Stimulated activated CD4-positive, alpha-beta T cell treated with anti-CD3 and anti-CD28 coated beads, Interleukin-1b, Interleukin-23, amount 100 ng/mL, for 1 hour (primary cell): Measurements from ENCODE around the gene MSANTD3.

ENCODE experiments used
- DNase-seq, 2 donors: peaks; one replicate each; pipeline ENCODE4 v3.0.0-alpha.2; 2020; ENCODE audit warnings: low read depth in 2 of 2

Gene MSANTD3

DNA sequence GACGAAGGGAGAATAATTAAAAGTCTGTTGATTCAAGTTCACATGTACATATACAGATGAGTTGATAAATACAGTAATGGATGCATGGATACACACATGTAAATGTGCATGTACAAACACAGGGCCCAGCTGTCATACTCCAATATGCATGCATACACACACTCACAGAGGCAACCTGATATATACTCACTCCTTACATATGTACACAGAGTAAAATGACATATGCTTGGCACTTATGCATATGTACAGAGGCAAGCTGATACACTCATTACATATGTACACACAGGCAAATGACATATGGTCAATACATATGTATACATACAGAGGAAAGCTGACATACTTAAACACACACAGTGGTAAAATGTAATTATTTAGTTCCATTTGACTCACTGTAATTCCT is 38.8 kb downstream of the MSANTD3 start:
- no peak for DNase-seq

DNA sequence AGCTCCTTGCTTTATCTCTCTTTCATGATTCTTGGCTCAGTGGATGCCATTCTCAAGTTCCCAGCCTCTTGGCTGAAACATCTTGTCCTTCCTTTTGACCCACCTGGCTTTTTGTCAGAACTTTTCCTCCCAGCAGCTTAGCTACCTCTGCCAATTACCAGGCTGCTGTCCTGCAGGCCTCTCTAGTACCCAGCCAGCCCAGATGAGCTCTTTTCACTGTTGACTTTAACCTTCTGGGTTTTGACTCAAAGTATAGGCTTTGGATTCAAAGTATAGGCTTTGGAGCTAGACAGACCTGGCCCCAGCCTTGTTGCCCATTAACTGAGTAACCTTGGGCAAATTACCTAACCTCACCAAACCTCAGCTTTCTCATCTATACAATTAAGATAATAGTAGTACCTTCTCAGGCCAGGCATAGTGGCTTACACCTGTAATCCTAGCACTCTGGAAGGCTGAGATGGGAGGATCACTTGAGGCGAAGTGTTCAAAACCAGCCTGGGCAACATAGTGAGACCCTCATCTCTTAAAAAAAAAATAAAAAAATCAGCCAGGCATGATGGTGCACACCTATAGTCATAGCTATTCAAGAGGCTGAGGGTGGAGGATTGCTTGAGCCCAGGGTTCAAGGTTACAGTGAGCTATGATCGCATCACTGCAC is 39.4 kb downstream of the MSANTD3 start:
- DNase-seq: no peak

DNA sequence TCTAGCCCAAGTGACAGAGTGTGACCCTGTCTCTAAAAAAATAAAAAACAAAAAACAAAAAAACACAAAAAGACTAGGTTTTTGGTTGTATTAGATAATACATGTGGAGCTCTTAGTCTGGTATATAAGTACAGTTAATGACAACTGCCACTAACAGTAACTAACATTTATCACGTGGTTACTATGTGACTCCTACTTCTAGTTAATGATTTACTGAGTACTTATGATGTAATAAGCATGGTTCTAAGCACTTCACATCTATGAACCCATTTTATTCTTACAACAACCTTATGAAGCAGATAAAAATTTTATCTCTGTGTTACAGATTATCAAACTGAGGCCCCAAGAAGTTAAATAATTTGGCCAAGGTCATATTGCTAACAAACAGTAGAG is 39.9 kb downstream of the MSANTD3 start:
- no peak for DNase-seq

DNA sequence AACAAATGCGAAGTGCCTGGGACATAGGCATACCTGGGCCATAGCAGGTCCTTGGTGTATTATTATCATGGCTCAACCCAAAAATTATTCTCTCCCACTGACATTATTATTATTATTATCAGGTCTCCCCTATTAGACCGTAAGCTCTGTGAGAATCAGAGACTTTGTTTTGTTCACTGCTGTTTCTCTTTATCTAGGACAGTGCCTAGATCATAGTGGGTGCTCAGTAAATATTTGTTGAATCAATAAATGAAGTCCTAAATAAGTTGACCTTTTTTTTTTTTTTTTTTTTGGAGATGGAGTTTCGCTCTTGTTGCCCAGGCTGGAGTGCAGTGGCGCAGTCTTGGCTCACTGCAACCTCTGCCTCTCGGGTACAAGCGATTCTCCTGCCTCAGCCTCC is 41.1 kb downstream of the MSANTD3 start:
- no peak for DNase-seq

DNA sequence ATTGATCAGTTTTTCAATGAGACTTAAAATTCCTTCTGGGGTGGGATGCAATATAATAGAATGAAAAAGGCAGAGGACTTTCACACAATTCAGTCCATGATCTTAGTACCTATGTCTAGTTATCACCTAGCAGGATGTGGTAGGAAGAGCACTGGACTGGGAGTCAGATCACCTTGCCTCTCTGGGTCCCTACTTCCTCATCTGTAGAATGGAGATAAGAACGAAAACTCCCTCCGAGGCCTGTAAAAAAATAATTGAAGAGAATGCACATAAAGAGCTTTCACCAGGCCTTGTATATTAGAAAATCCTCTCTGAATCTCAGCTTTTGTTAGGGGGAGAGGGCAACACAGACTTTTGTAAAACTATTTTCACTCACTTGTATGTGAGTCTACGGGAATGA is 45.3 kb downstream of the MSANTD3 start:
- no peak for DNase-seq

DNA sequence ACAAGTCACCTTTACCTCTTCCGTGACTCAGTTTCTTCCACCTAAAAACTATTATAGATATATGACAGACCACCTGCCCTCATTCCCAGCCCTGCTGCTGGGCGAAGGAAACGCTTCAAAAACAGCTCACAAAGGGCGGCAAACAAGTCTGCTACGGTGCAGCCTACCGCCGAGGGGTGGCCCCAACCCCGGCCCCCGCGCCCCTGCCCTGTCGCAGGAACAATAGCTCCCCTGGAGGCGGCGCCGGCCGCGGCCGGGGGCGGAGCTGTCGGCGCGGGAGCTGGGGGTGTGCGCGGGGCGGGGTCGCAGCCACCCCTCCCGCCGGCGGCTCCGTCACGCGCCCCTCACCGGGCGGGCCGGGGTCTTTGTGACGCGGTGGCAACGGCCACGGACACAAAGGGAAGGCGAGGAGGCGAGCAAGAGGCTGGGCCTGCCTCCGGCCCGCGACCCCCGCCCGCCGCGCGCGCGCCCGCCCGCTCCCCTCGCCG is 45.9 kb downstream of the MSANTD3 start, which contains the start of gene TMEFF1:
Gene TMEFF1, plus strand, starts transcription at position 362 of the 488 bp plus-strand sequence. CDS start 396 bp downstream, outside the sequence.
- peak in 1 of 2 donors; percentile 35 for DNase-seq

DNA sequence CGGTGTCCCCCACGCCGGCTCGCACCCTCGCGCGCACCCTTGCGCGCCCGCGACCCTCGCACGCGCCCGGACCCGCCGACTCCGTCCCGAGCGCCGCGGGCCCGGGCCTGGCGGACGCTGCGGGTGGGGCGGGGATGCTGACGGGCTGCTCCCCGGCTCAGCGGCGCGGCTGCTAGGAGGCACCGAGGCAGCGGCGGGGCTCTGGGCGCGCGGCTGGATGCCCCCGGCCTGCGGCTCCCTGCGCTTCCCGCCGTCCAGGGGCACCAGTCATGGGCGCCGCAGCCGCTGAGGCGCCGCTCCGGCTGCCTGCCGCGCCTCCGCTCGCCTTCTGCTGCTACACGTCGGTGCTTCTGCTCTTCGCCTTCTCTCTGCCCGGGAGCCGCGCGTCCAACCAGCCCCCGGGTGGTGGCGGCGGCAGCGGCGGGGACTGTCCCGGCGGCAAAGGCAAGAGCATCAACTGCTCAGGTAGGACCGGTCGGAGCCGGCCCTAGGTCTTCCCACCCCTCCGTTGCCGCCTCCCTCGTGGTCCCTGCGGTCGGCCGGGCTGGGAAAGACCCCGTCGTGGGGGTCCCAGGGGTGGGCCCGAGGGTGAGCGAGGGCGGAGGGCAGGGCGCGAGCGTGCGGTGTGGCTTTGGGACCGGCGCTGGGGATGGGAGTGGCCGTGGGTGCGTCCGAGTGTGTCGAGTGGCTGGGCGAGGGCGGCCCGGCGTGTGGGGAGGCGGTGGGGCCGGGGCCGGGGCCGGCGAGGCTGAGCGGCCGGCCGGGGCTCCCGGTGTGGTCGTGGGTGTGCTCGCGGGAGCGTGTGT is 46.5 kb downstream of the MSANTD3 start:
- no peak for DNase-seq

DNA sequence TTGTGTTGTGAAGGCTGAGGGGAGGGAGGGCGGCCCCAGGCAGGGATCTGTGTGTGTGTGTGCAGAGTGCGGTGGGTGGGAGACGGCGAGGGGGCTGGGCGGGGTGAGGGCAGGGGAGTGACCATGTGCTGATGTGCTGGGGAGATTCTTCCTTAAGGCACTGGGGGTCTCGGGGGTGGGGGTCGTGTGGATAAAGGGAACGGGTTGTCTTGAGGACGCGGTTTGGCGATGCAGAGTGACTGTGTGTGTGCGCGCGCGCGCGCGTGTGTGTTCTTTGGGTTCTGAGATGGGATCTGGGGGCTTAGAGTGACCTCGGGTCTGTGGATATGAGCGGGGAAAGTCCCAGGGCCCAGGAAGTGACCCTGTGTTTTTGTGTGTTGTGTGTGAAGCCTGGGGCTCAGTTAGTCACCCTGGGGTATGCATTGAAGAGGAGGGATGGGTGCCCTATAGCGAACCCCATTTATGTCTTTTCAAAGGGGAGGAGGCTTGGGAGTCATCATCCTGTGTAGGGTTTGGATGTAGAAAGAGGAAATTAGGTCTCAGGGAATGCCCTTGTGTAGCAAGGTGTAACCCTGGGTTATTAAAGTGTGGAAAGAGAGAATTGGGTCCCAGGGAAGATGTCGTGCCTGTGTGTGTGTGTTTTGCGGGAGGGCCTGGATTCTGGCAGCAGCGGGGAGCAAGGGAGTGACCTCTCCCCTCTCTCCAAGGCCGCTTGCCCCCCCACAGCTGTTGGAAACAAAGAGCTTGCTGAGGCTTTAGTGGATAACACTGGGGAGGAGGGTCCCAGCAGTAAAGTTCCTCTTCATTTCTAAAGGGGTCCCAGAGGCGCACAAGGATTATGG is 47.4 kb downstream of the MSANTD3 start:
- no peak for DNase-seq

DNA sequence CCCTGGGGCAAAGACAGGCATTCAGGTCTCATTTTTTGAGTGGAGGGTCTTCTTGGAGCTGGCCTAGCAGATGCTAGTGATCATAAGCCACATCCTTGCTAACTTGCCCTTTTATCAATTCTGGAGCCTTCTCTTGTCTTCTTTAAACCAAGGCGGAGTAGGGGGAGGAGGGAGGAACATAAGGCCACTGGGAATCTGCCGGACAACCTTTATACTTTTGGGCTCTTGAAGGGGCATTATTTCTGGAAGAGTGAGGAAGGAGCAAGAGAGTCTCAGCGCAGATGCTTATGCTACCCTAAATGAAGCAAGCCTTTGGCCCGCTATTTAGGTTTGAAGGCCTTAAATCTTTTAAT is 48.0 kb downstream of the MSANTD3 start:
- no peak for DNase-seq

DNA sequence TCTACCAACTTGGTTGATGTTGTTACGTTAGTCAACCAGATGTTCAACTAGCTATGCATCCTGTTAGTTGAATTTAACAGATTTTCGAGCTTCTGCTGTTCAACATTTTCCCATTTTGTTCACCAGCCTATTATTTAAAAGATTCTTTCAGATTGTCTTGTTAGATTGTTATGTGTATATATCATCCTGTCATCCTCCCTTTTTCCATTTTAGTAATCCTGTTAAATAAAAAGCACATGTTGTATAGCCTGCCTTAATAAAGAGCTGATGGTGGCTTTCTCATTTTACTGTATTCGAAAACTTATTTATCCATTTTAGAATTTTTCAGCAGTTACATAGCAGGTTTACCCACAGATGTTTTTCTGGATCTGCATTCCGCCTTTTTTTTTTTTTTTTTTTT is 50.3 kb downstream of the MSANTD3 start:
- no peak for DNase-seq

DNA sequence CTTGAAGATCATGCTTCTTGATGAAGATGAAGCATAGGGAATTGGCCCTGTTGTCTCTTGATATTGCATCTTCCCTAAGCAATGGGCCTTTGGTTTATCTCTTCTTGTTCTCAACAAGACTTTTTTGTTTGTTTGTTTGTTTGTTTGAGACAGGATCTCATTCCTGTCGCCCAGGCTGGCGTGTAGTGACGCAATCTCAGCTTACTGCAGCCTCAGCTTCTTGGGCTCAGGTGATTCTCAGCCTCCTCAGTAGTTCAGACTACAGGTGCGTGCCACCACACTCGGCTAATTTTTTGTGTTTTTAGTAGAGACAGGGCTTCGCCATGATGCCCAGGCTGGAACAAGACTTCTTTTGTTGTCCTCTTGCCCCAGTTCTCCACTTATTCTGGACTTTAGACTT is 51.2 kb downstream of the MSANTD3 start:
- DNase-seq: no peak

DNA sequence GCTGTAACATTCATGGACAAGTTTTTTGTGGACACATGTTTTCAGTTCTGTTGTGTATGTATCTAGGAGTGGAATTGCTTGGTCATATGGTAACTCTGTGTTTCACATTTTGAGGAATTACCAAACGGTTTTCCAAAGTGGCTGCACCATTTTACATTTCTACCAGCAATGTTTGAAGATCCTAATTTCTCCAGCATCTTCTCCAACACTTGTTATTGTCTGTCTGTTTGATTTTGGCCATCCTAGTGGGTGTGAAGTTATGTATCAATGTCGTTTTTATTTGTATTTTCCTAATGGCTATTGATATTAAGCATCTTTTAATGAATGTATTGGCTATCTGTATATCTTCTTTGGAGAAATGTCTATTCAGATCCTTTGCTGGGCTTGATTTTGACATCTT is 52.9 kb downstream of the MSANTD3 start:
- DNase-seq: no peak

DNA sequence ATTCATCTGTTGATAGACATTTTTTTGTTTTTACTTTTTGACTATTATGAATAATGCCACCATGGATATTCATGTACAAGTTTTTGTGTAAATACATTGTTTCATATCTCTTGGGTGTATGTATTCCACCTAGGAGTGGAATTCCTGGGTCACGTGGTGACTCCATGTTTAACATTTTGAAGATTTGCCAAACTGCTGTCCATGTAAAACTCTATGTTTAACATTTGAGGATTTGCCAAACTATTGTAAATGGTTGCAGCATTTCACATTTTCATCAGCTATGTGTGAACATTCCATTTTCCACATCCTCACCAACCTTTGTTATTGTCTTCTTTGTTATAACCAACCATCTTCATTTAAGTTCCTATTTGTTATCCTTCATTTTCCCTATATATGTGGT is 58.3 kb downstream of the MSANTD3 start:
- DNase-seq: no peak

DNA sequence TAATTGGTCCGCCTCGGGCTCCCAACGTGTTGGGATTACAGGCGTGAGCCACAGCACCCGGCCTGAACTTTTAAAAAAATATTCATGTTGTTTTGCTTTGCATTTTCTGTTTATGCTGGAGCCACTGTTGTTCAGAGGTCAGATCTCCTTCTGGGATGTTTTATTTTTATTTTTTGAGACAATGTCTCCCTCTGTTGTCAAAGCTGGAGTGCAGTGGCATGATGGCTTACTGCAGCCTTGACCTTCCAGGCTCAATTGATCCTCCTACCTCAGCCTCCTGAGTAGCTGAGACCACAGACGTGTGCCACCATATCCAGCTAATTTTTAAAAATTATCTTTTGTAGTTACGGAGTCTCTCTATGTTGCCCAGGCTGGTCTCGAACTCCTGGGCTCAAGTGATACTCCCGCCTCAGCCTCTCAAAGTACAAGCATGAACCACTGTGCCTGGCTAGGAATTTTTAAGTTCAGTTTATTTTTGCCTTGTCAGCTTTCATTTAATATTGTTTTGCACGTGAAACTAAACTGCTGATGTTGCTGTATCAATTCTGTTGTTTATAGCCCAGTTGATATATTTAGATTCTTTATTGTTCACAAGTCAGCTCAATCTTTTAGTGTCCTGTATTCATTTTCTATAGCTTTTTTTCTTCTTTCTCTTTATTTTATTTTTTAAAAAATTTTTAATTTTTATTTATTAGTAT is 59.7 kb downstream of the MSANTD3 start:
- no peak for DNase-seq

DNA sequence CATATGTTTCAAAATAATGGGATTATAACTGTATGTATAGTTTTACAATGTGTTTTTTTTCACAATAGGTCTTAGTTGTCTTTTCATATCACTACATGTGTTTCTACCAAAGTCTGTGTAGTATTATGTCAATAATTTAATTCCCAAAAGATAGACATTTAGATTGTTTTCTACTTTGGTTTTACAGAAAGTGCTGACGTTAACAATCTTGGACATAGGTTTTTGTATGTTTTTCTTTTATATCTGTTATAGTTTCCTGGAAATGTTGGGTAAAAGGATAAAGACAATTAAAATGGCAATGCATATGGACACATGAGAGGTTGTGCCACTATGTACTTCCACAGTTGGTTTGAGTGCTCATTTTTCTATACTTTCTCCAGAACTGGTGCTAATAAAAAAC is 61.2 kb downstream of the MSANTD3 start:
- no peak for DNase-seq

DNA sequence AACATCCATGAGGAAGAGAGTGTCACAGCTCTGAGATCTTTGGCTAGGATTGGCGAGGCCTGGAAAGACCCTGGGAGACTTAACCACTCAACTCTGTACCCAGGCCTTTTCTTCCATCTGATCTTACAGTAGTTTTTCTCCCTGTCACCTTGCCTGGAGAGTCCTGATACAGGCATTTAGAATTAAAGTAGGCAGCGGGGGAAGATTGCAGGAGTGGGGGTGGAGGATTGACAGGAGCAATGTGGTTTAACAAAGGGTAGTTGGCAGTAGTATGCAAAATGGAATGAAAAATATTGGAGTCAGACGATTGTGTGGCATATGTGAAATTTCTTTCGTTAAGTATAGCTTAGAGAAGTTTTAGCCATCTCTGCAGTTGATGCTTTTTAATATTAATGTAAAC is 62.9 kb downstream of the MSANTD3 start:
- no peak for DNase-seq

DNA sequence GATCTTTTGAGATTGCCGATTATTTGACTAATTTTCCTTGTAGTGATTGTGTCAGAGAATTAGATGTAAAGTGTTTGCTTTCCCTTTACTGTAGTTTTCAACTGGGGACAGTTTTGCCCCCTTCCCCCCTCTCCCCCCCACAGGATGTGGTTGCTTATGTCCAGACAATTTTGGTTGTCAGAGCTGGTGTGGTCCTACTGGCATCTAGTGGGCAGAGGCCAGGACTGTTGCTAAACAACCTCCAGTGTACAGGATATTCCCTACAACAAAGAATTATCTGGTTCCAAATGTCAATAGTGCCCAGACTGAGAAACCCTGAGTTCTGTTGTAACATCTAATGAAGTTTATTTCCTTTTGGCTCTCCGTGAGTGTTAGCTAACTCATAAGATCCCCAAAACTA is 66.0 kb downstream of the MSANTD3 start:
- no peak for DNase-seq

DNA sequence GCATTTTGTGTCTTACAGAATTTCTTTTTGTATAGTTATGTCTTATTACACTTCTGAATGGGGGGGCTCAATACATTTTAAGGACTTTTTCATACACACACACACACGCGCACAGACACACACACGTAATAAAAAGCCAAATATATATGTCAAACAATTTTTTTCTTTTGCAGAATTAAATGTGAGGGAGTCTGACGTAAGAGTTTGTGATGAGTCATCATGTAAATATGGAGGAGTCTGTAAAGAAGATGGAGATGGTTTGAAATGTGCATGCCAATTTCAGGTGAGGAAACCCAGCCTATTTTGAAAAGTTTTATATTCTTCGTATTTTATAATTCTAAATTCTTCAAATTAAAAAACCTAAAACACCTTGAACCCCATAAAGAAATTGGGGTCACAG is 71.6 kb downstream of the MSANTD3 start:
- no peak for DNase-seq

DNA sequence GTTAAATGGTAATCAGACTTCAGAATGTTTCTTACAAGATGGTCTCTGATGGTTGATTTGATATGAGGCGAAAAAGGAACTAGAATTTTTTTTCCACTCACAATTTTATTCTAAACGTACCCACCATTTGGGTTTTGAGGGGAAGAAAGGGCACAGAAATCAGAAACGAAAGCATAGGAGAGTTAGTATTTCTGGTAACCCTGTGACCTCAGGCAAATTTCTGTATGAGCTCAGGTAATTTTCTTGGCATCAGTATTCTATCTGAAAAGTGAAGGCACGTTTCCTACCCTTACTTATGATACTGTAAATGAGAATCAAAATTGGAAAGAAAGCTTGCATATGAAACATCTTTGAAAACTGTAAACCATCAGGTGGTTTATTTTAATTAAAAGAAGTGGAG is 72.5 kb downstream of the MSANTD3 start:
- no peak for DNase-seq

DNA sequence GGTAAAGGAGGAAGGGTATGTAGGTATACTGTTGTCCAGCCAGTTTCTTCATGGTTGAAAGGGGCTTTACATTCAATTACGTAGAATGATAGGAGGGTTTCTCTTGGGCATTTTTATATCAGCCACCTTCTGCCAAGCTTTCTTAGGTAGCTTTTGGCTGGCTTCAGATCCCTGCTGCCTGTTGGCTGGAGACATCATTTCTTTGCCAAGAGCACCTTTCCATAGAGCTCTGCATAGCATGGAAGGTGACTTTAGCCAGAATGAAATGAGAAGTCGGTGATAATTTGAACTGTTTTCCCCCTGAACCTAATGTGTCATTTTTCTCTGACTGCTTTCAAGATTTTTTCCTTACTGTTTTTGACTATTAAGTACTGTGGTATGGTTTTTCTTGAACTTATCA is 72.9 kb downstream of the MSANTD3 start:
- DNase-seq: no peak
